Measurements from ENCODE around the gene BST2.

The BST2 gene

DNA sequence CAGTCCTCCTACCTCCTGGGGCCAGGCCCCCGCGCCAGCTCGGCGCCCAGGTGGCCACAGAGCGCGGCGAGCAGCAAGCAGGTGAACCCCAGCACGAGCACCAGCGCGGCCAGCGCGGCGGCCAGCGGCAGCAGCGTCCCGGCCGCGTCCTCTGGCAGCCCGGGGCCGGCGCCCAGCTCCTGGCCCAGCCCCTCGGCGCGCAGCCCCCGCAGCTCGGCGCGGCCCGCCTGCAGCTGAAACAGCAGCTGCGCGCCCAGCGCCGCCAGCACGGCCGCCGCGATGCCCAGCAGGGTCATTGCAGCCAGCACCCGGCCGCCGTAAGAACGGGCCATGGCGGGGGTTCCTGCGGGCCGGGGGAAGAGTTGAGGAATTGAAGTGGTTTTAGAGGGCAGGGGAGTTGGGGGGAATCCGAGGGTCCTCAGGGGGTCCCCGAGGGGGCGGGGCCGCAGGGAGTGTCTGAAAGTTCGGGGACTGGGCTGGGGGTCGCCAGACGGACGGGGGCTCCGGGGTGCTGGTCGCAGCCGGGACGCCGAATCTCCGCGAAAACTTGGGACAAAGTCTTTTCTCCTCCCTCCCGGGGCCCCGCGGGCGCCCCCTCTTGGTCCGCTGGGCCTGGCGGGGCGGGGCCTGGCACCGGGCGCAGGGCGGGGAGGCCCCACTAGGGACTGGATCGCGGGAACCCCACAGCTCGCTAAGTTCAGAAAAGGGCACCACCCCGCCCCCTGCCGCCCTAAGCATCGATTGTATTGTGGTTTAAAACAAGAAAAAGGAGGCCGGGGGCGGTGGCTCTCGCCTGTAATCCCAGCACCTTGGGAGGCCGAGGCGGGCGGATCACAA, 42.9 kb upstream of the BST2 start, which contains the start of gene TMEM221 (continued):
- TF ChIP-seq, protein P1, sequence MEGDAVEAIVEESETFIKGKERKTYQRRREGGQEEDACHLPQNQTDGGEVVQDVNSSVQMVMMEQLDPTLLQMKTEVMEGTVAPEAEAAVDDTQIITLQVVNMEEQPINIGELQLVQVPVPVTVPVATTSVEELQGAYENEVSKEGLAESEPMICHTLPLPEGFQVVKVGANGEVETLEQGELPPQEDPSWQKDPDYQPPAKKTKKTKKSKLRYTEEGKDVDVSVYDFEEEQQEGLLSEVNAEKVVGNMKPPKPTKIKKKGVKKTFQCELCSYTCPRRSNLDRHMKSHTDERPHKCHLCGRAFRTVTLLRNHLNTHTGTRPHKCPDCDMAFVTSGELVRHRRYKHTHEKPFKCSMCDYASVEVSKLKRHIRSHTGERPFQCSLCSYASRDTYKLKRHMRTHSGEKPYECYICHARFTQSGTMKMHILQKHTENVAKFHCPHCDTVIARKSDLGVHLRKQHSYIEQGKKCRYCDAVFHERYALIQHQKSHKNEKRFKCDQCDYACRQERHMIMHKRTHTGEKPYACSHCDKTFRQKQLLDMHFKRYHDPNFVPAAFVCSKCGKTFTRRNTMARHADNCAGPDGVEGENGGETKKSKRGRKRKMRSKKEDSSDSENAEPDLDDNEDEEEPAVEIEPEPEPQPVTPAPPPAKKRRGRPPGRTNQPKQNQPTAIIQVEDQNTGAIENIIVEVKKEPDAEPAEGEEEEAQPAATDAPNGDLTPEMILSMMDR (tag by site-specific recombination; IDR thresholded peaks at IDR 0.05), result peak; percentile 82
- TF ChIP-seq, protein P2, sequence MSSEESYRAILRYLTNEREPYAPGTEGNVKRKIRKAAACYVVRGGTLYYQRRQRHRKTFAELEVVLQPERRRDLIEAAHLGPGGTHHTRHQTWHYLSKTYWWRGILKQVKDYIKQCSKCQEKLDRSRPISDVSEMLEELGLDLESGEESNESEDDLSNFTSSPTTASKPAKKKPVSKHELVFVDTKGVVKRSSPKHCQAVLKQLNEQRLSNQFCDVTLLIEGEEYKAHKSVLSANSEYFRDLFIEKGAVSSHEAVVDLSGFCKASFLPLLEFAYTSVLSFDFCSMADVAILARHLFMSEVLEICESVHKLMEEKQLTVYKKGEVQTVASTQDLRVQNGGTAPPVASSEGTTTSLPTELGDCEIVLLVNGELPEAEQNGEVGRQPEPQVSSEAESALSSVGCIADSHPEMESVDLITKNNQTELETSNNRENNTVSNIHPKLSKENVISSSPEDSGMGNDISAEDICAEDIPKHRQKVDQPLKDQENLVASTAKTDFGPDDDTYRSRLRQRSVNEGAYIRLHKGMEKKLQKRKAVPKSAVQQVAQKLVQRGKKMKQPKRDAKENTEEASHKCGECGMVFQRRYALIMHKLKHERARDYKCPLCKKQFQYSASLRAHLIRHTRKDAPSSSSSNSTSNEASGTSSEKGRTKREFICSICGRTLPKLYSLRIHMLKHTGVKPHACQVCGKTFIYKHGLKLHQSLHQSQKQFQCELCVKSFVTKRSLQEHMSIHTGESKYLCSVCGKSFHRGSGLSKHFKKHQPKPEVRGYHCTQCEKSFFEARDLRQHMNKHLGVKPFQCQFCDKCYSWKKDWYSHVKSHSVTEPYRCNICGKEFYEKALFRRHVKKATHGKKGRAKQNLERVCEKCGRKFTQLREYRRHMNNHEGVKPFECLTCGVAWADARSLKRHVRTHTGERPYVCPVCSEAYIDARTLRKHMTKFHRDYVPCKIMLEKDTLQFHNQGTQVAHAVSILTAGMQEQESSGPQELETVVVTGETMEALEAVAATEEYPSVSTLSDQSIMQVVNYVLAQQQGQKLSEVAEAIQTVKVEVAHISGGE (tag by site-specific recombination; conservative IDR thresholded peaks at IDR 0.05; ENCODE audit: low read depth), result no peak
- TF ChIP-seq, protein P3, sequence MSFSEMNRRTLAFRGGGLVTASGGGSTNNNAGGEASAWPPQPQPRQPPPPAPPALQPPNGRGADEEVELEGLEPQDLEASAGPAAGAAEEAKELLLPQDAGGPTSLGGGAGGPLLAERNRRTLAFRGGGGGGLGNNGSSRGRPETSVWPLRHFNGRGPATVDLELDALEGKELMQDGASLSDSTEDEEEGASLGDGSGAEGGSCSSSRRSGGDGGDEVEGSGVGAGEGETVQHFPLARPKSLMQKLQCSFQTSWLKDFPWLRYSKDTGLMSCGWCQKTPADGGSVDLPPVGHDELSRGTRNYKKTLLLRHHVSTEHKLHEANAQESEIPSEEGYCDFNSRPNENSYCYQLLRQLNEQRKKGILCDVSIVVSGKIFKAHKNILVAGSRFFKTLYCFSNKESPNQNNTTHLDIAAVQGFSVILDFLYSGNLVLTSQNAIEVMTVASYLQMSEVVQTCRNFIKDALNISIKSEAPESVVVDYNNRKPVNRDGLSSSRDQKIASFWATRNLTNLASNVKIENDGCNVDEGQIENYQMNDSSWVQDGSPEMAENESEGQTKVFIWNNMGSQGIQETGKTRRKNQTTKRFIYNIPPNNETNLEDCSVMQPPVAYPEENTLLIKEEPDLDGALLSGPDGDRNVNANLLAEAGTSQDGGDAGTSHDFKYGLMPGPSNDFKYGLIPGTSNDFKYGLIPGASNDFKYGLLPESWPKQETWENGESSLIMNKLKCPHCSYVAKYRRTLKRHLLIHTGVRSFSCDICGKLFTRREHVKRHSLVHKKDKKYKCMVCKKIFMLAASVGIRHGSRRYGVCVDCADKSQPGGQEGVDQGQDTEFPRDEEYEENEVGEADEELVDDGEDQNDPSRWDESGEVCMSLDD (tag by site-specific recombination; IDR thresholded peaks at IDR 0.05), result peak; percentile 63; the same call in 1 of the 2 replicates
- TF ChIP-seq ZNF514 (tag by site-specific recombination; IDR thresholded peaks at IDR 0.05) (no peak), OVOL3 (tag by site-specific recombination; IDR thresholded peaks at IDR 0.05) (no peak), ZNF670 (tag by site-specific recombination; IDR thresholded peaks at IDR 0.05; ENCODE audit: low read depth) (no peak), ZNF335 (tag by site-specific recombination; conservative IDR thresholded peaks at IDR 0.05) (peak; percentile 73), ZFP69B (tag by site-specific recombination; IDR thresholded peaks at IDR 0.05) (peak; percentile 81), ZNF596 (tag by site-specific recombination; IDR thresholded peaks at IDR 0.05) (no peak), ZIC2 (tag by site-specific recombination; IDR thresholded peaks at IDR 0.05) (peak; percentile 16; the same call in 1 of the 2 replicates), MYNN (tag by site-specific recombination; IDR thresholded peaks at IDR 0.05; ENCODE audit: borderline replicate concordance) (no peak), ZNF791 (tag by site-specific recombination; IDR thresholded peaks at IDR 0.05) (no peak)
- TF ChIP-seq, protein P4, sequence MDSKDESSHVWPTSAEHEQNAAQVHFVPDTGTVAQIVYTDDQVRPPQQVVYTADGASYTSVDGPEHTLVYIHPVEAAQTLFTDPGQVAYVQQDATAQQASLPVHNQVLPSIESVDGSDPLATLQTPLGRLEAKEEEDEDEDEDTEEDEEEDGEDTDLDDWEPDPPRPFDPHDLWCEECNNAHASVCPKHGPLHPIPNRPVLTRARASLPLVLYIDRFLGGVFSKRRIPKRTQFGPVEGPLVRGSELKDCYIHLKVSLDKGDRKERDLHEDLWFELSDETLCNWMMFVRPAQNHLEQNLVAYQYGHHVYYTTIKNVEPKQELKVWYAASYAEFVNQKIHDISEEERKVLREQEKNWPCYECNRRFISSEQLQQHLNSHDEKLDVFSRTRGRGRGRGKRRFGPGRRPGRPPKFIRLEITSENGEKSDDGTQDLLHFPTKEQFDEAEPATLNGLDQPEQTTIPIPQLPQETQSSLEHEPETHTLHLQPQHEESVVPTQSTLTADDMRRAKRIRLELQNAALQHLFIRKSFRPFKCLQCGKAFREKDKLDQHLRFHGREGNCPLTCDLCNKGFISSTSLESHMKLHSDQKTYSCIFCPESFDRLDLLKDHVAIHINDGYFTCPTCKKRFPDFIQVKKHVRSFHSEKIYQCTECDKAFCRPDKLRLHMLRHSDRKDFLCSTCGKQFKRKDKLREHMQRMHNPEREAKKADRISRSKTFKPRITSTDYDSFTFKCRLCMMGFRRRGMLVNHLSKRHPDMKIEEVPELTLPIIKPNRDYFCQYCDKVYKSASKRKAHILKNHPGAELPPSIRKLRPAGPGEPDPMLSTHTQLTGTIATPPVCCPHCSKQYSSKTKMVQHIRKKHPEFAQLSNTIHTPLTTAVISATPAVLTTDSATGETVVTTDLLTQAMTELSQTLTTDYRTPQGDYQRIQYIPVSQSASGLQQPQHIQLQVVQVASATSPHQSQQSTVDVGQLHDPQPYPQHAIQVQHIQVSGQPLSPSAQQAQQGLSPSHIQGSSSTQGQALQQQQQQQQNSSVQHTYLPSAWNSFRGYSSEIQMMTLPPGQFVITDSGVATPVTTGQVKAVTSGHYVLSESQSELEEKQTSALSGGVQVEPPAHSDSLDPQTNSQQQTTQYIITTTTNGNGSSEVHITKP (tag by site-specific recombination; IDR thresholded peaks at IDR 0.05), result peak; percentile 38
- TF ChIP-seq, protein P5, sequence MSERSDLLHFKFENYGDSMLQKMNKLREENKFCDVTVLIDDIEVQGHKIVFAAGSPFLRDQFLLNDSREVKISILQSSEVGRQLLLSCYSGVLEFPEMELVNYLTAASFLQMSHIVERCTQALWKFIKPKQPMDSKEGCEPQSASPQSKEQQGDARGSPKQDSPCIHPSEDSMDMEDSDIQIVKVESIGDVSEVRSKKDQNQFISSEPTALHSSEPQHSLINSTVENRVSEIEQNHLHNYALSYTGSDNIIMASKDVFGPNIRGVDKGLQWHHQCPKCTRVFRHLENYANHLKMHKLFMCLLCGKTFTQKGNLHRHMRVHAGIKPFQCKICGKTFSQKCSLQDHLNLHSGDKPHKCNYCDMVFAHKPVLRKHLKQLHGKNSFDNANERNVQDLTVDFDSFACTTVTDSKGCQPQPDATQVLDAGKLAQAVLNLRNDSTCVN (tag by site-specific recombination; optimal IDR thresholded peaks at IDR 0.05), result peak; percentile 56
- TF ChIP-seq, protein P6, sequence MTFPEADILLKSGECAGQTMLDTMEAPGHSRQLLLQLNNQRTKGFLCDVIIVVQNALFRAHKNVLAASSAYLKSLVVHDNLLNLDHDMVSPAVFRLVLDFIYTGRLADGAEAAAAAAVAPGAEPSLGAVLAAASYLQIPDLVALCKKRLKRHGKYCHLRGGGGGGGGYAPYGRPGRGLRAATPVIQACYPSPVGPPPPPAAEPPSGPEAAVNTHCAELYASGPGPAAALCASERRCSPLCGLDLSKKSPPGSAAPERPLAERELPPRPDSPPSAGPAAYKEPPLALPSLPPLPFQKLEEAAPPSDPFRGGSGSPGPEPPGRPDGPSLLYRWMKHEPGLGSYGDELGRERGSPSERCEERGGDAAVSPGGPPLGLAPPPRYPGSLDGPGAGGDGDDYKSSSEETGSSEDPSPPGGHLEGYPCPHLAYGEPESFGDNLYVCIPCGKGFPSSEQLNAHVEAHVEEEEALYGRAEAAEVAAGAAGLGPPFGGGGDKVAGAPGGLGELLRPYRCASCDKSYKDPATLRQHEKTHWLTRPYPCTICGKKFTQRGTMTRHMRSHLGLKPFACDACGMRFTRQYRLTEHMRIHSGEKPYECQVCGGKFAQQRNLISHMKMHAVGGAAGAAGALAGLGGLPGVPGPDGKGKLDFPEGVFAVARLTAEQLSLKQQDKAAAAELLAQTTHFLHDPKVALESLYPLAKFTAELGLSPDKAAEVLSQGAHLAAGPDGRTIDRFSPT (tag by site-specific recombination; IDR thresholded peaks at IDR 0.05), result peak; percentile 76; the same call in 1 of the 2 replicates
- TF ChIP-seq, protein P7, sequence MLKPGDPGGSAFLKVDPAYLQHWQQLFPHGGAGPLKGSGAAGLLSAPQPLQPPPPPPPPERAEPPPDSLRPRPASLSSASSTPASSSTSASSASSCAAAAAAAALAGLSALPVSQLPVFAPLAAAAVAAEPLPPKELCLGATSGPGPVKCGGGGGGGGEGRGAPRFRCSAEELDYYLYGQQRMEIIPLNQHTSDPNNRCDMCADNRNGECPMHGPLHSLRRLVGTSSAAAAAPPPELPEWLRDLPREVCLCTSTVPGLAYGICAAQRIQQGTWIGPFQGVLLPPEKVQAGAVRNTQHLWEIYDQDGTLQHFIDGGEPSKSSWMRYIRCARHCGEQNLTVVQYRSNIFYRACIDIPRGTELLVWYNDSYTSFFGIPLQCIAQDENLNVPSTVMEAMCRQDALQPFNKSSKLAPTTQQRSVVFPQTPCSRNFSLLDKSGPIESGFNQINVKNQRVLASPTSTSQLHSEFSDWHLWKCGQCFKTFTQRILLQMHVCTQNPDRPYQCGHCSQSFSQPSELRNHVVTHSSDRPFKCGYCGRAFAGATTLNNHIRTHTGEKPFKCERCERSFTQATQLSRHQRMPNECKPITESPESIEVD (tag by site-specific recombination; IDR thresholded peaks at IDR 0.05), result no peak
- TF ChIP-seq, protein P8, sequence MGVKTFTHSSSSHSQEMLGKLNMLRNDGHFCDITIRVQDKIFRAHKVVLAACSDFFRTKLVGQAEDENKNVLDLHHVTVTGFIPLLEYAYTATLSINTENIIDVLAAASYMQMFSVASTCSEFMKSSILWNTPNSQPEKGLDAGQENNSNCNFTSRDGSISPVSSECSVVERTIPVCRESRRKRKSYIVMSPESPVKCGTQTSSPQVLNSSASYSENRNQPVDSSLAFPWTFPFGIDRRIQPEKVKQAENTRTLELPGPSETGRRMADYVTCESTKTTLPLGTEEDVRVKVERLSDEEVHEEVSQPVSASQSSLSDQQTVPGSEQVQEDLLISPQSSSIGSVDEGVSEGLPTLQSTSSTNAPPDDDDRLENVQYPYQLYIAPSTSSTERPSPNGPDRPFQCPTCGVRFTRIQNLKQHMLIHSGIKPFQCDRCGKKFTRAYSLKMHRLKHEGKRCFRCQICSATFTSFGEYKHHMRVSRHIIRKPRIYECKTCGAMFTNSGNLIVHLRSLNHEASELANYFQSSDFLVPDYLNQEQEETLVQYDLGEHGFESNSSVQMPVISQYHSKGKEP (tag by site-specific recombination; IDR thresholded peaks at IDR 0.05), result no peak

Measured in HEK293 (cell line).